Right lobe of liver (tissue), 4 donors: ENCODE measurements around the gene TTC29.

Experiments
- CTCF ChIP-seq, 4 donors: fragments of 200-600 bp in 3 of 4; fragments of 450-650 bp in 1 of 4; IDR thresholded peaks; one replicate each; pipeline versions ENCODE4 v1.5.1 to v1.8.0; 2016 to 2022; ENCODE audit warnings: antibody characterized with exemption in 4 of 4, mild to moderate bottlenecking in 2 of 4
- POLR2A ChIP-seq: fragments of 450-650 bp; IDR thresholded peaks from one replicate; pipeline ENCODE4 v1.6.1; 2017; ENCODE audit warnings: antibody characterized with exemption, mild to moderate bottlenecking
- donor health status: DM: no; HTN: no; CAD: no.
- donor health status: DM: no; HTN: no; CAD: no.
- donor health status: DM: no; HTN: yes; CAD: no.

DNA sequence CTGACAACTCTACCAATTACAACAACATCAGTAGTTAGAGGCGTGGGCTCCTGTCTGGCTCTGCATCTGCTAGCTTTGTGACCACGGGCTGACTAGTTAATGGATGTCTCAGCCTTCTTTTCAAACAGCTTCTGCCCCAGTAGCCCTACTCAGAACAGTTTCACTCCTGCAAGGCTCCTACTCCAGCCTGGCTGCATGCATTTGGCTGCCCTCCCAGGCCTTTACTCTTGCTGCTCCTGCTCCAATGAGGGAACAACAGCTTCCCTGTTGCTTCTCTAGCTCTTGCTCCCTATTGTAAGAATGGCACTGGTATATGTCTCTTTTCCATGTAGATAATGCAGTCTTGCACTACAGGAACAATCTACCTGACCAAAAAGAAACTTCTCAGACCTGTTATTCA, 93.3 kb downstream of the TTC29 start:
- TF ChIP-seq POLR2A (no peak), CTCF (IDR thresholded peaks at IDR 0.05) (no peak)
